OCI-LY3 (cell line): ENCODE measurements around the gene ZNF106.

Source experiments
- H2AFZ ChIP-seq: fragments of 200-600, 300-600 bp; shearing (Covaris generic); 2 replicates; pipeline ENCODE4 v1.6.0; 2014; ENCODE audit warnings: antibody characterized with exemption, low read depth, low read length
- H3K27ac ChIP-seq: fragments of 200-600, 300-600 bp; sonication (generic); 2 replicates; pipeline ENCODE4 v1.5.1; 2014; ENCODE audit warnings: mild to moderate bottlenecking, low read length, moderate library complexity, mixed read lengths
- H3K27me3 ChIP-seq: fragments of 200-600, 300-600 bp; sonication (generic); 2 replicates; pipeline ENCODE4 v1.6.1; 2014; ENCODE audit warnings: low read depth, low read length, mixed read lengths
- H3K36me3 ChIP-seq: fragments of 200-600, 300-600 bp; sonication (generic); replicated peaks from 2 replicates; pipeline ENCODE3; 2014; ENCODE audit warnings: low read depth, low read length, mixed read lengths
- H3K4me1 ChIP-seq: fragments of 300-600, 200-600 bp; sonication (generic); 2 replicates; pipeline ENCODE4 v1.6.1; 2014; ENCODE audit warnings: low read length, mixed read lengths
- H3K4me2 ChIP-seq: fragments of 200-600, 300-600 bp; sonication (generic); 2 replicates; pipeline ENCODE4 v1.6.1; 2014; ENCODE audit warnings: low read length, mixed read lengths
- H3K4me3 ChIP-seq: fragments of 300-600, 200-600 bp; sonication (generic); 2 replicates; pipeline ENCODE4 v1.5.1; 2014; ENCODE audit warnings: antibody characterized with exemption, mild to moderate bottlenecking, low read length, moderate library complexity
- H3K79me2 ChIP-seq: fragments of 300-600, 200-600 bp; shearing (Covaris generic); 2 replicates; pipeline ENCODE4 v1.6.1; 2014; ENCODE audit warnings: mild to moderate bottlenecking, low read length, mixed read lengths
- H3K9ac ChIP-seq: fragments of 300-600, 200-600 bp; shearing (Covaris generic); 2 replicates; pipeline ENCODE4 v1.6.0; 2014; ENCODE audit warnings: mild to moderate bottlenecking, low read length, moderate library complexity
- H3K9me3 ChIP-seq: fragments of 200-600, 300-600 bp; shearing (Covaris generic); 2 replicates; pipeline ENCODE4 v1.6.1; 2014; ENCODE audit warnings: low read length, mixed read lengths; ENCODE audit not compliant: insufficient read depth
- H4K20me1 ChIP-seq: fragments of 200-600, 300-600 bp; sonication (generic); 2 replicates; pipeline ENCODE4 v1.6.1; 2016; ENCODE audit warnings: low read length, mixed read lengths; ENCODE audit not compliant: insufficient read depth
- EZH2phosphoT487 ChIP-seq: fragments of 200-600 bp; shearing (Covaris generic); IDR thresholded peaks from 2 replicates; pipeline ENCODE4 v1.6.1; 2018; ENCODE audit warnings: antibody characterized with exemption, mixed run types, low read depth
- TF ChIP-seq, protein P1 (sequence below): fragments of 200-600, 300-600 bp; sonication (generic); IDR thresholded peaks from 2 replicates; pipeline ENCODE4 v1.5.1; 2014; ENCODE audit warnings: antibody characterized with exemption, low read length, low read depth

The ZNF106 gene

DNA sequence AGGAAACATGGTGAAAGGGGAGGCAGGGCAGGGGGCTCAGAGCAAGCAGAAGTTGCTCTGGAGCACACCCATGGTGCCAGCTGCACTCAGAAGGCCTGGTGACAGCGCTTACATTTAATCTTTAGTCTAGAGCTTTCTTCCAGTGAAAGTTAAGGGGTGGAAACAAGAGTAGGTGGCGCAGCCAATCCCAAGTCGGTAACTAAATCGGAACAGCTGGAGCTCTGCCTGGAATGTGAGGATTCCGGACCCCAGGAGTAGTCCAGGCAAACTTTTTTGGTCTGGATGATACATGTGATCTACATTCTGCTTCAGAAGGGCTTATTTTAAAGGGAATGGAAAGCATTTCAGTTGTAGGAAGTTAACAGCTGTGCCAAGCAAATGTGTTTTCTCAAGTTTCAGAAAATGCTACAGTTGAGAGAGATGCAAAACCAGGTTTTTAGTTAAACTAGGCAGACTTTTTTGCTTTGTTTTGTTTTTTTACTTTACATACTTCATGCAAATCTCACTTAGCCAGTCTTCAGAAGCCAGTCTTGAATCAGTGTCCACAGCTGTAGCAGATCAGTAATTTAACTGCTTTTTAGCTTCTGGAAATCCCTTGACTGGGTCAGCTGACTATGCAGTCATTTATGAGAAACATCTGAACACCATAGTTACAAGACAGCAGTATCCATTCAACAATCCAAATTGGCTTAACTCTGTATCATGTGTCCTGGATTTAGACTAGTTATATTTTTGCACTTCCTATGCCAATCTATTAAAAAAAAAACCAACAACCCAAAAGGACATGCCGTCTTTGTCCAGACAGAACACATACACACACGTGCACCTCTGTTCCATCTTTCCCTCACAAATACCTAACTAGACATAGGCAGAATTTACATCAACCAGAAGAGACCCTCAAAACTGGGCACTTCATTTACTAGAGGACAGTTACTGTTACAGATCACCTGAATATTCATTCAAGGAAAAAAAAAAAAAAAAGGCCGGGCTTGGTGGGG is 33.2 kb downstream of the ZNF106 start:
- Histone ChIP-seq H3K4me3 (no peak overlapping the region), H3K27ac (peak overlapping the region; percentile 27), H3K27me3 (no peaks in the 10 kb centered on the region), H2AFZ (no peak overlapping the region), H3K4me2 (peak overlapping the region; percentile 23), H3K36me3 (no peaks in the 10 kb centered on the region), H3K79me2 (peaks cover 2% of the 10 kb centered on the region; the same call in 1 of the 2 replicates), H3K9ac (no peak overlapping the region), H3K9me3 (peaks cover 7% of the 10 kb centered on the region; the same call in 1 of the 2 replicates), H3K4me1 (peaks cover 13% of the 10 kb centered on the region), H4K20me1 (no peaks in the 10 kb centered on the region)
- no peak for TF ChIP-seq EZH2phosphoT487
- TF ChIP-seq, protein P1, sequence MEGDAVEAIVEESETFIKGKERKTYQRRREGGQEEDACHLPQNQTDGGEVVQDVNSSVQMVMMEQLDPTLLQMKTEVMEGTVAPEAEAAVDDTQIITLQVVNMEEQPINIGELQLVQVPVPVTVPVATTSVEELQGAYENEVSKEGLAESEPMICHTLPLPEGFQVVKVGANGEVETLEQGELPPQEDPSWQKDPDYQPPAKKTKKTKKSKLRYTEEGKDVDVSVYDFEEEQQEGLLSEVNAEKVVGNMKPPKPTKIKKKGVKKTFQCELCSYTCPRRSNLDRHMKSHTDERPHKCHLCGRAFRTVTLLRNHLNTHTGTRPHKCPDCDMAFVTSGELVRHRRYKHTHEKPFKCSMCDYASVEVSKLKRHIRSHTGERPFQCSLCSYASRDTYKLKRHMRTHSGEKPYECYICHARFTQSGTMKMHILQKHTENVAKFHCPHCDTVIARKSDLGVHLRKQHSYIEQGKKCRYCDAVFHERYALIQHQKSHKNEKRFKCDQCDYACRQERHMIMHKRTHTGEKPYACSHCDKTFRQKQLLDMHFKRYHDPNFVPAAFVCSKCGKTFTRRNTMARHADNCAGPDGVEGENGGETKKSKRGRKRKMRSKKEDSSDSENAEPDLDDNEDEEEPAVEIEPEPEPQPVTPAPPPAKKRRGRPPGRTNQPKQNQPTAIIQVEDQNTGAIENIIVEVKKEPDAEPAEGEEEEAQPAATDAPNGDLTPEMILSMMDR = no peak

- Histone ChIP-seq H3K4me2 (no peak overlapping the region), H3K27me3 (no peaks in the 10 kb centered on the region), H3K36me3 (no peaks in the 10 kb centered on the region), H4K20me1 (no peaks in the 10 kb centered on the region), H3K4me1 (peaks cover 13% of the 10 kb centered on the region), H3K4me3 (no peak overlapping the region), H2AFZ (no peak overlapping the region), H3K79me2 (peaks cover 2% of the 10 kb centered on the region; the same call in 1 of the 2 replicates), H3K9ac (no peak overlapping the region), H3K9me3 (peaks cover 7% of the 10 kb centered on the region; the same call in 1 of the 2 replicates), H3K27ac (no peak overlapping the region; the same call in 1 of the 2 replicates)
- no peak for TF ChIP-seq EZH2phosphoT487
- TF ChIP-seq, protein P1 = no peak
These were observed 34.0 kb downstream of the ZNF106 start for GRCh38 chr15:42456971-42457370.

GRCh38 chr15:42456531-42456930 is 34.4 kb downstream of the ZNF106 start:
- Histone ChIP-seq H3K4me2 (no peak overlapping the region), H4K20me1 (no peaks in the 10 kb centered on the region), H3K9ac (no peak overlapping the region), H2AFZ (no peak overlapping the region), H3K27ac (no peak overlapping the region), H3K4me1 (peaks cover 13% of the 10 kb centered on the region), H3K36me3 (peaks cover 2% of the 10 kb centered on the region), H3K79me2 (peaks cover 2% of the 10 kb centered on the region; the same call in 1 of the 2 replicates), H3K4me3 (no peak overlapping the region), H3K9me3 (peaks cover 7% of the 10 kb centered on the region; the same call in 1 of the 2 replicates), H3K27me3 (no peaks in the 10 kb centered on the region)
- TF ChIP-seq EZH2phosphoT487 = no peak
- TF ChIP-seq, protein P1 = no peak

GRCh38 chr15:42453826-42454225 is 37.1 kb downstream of the ZNF106 start:
- Histone ChIP-seq H3K4me2 (no peak overlapping the region), H3K27ac (no peak overlapping the region), H4K20me1 (no peaks in the 10 kb centered on the region), H3K36me3 (peaks cover 21% of the 10 kb centered on the region), H3K79me2 (peaks cover 2% of the 10 kb centered on the region; the same call in 1 of the 2 replicates), H3K27me3 (no peaks in the 10 kb centered on the region), H2AFZ (no peak overlapping the region), H3K9me3 (peaks cover 7% of the 10 kb centered on the region; the same call in 1 of the 2 replicates), H3K9ac (no peak overlapping the region), H3K4me3 (no peak overlapping the region), H3K4me1 (peaks cover 13% of the 10 kb centered on the region)
- TF ChIP-seq EZH2phosphoT487 = no peak
- TF ChIP-seq, protein P1 = no peak
